MM.1S (cell line): Measurements from ENCODE around the gene KCTD5.
"Not testable (repeated sequence)": the region's sequence is repeated elsewhere in the genome, so short reads cannot be mapped to it uniquely, and the experiment has no call there.

ENCODE experiments used
- DNase-seq: peaks from one replicate; pipeline ENCODE4 v3.0.0-alpha.2; 2015
- H2AFZ ChIP-seq: fragments of 300-600 bp; sonication (generic); 2 replicates; pipeline ENCODE4 v1.6.0; 2016; ENCODE audit warnings: antibody characterized with exemption, low read length
- H3F3A ChIP-seq: fragments of 300-600 bp; sonication (generic); 2 replicates; pipeline ENCODE4 v1.6.1; 2016; ENCODE audit warnings: mild to moderate bottlenecking, antibody characterized with exemption, low read length, moderate library complexity, mixed read lengths; ENCODE audit not compliant: insufficient read depth
- H3K27ac ChIP-seq: fragments of 300-600 bp; sonication (generic); 2 replicates; pipeline ENCODE4 v1.5.1; 2016; ENCODE audit warnings: mild to moderate bottlenecking, low read length
- H3K27me3 ChIP-seq: fragments of 300-600 bp; sonication (generic); replicated peaks from 2 replicates; pipeline ENCODE4 v1.6.0; 2016; ENCODE audit warnings: low read length; ENCODE audit not compliant: insufficient read depth
- H3K36me3 ChIP-seq: fragments of 300-600 bp; sonication (generic); replicated peaks from 2 replicates; pipeline ENCODE4 v1.6.1; 2016; ENCODE audit warnings: mild to moderate bottlenecking, low read length, mixed read lengths; ENCODE audit not compliant: insufficient read depth
- H3K4me1 ChIP-seq: fragments of 300-600 bp; sonication (generic); 2 replicates; pipeline ENCODE4 v1.6.1; 2016; ENCODE audit warnings: low read length, mixed read lengths
- H3K4me2 ChIP-seq: fragments of 300-600 bp; sonication (generic); 2 replicates; pipeline ENCODE4 v1.6.0; 2016; ENCODE audit warnings: low read depth, low read length
- H3K4me3 ChIP-seq: fragments of 300-600 bp; sonication (generic); 2 replicates; pipeline ENCODE4 v1.5.1; 2016; ENCODE audit warnings: low read length, mixed read lengths
- H3K79me2 ChIP-seq: fragments of 300-600 bp; sonication (generic); 2 replicates; pipeline ENCODE4 v1.6.1; 2016; ENCODE audit warnings: mixed run types, low read length, mixed read lengths
- H3K9ac ChIP-seq: fragments of 300-600 bp; sonication (generic); 2 replicates; pipeline ENCODE4 v1.6.1; 2016; ENCODE audit warnings: low read length, mixed read lengths
- H3K9me2 ChIP-seq: fragments of 300-600 bp; sonication (generic); replicated peaks from 2 replicates; pipeline ENCODE4 v1.6.1; 2016; ENCODE audit warnings: mild to moderate bottlenecking, low read length, mixed read lengths; ENCODE audit not compliant: insufficient read depth
- H3K9me3 ChIP-seq: fragments of 300-600 bp; sonication (generic); replicated peaks from 2 replicates; pipeline ENCODE4 v1.6.1; 2016; ENCODE audit warnings: mild to moderate bottlenecking, low read length, mixed read lengths; ENCODE audit not compliant: insufficient read depth
- H4K20me1 ChIP-seq: fragments of 300-600 bp; sonication (generic); 2 replicates; pipeline ENCODE4 v1.6.1; 2016; ENCODE audit warnings: mild to moderate bottlenecking, low read length, moderate library complexity, mixed read lengths; ENCODE audit not compliant: insufficient read depth
- EZH2 ChIP-seq: fragments of 300-600 bp; sonication (generic); optimal IDR thresholded peaks from 2 replicates; pipeline ENCODE3; 2017; ENCODE audit warnings: low read depth, mild to moderate bottlenecking, antibody characterized with exemption, low read length, mixed read lengths
- EZH2phosphoT487 ChIP-seq: fragments of 300-600 bp; sonication (generic); IDR thresholded peaks from 2 replicates; pipeline ENCODE4 v1.6.1; 2018; ENCODE audit warnings: antibody characterized with exemption, low read length
- TF ChIP-seq, protein P1 (sequence below): fragments of 300-600 bp; sonication (generic); IDR thresholded peaks from 2 replicates; pipeline ENCODE4 v1.5.1; 2016; ENCODE audit warnings: antibody characterized with exemption, low read length, mixed read lengths

Gene KCTD5

GRCh38 chr16:2670017-2670416, 12.3 kb upstream of the KCTD5 start:
- not testable (repeated sequence) for H3K27me3 ChIP-seq, H3K4me3 ChIP-seq, H3K9me2 ChIP-seq, H3K27ac ChIP-seq, H2AFZ ChIP-seq, H3K4me2 ChIP-seq, H3K36me3 ChIP-seq, H3F3A ChIP-seq, H3K9ac ChIP-seq, H3K4me1 ChIP-seq, H4K20me1 ChIP-seq, H3K9me3 ChIP-seq
- TF ChIP-seq, protein P1, sequence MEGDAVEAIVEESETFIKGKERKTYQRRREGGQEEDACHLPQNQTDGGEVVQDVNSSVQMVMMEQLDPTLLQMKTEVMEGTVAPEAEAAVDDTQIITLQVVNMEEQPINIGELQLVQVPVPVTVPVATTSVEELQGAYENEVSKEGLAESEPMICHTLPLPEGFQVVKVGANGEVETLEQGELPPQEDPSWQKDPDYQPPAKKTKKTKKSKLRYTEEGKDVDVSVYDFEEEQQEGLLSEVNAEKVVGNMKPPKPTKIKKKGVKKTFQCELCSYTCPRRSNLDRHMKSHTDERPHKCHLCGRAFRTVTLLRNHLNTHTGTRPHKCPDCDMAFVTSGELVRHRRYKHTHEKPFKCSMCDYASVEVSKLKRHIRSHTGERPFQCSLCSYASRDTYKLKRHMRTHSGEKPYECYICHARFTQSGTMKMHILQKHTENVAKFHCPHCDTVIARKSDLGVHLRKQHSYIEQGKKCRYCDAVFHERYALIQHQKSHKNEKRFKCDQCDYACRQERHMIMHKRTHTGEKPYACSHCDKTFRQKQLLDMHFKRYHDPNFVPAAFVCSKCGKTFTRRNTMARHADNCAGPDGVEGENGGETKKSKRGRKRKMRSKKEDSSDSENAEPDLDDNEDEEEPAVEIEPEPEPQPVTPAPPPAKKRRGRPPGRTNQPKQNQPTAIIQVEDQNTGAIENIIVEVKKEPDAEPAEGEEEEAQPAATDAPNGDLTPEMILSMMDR, result peak; percentile 47
- peak; percentile 48 for DNase-seq
- peaks cover 17% of the 10 kb centered on the region for H3K79me2 ChIP-seq

GRCh38 chr16:2671193-2671592, 11.1 kb upstream of the KCTD5 start:
- H2AFZ ChIP-seq, H3F3A ChIP-seq, H3K27me3 ChIP-seq, H3K4me3 ChIP-seq, H3K27ac ChIP-seq, H3K36me3 ChIP-seq, H3K9ac ChIP-seq, H3K4me1 ChIP-seq, H3K9me2 ChIP-seq, H3K9me3 ChIP-seq, DNase-seq, H4K20me1 ChIP-seq, H3K4me2 ChIP-seq: not testable (repeated sequence)
- H3K79me2 ChIP-seq, result peaks cover 17% of the 10 kb centered on the region

DNA sequence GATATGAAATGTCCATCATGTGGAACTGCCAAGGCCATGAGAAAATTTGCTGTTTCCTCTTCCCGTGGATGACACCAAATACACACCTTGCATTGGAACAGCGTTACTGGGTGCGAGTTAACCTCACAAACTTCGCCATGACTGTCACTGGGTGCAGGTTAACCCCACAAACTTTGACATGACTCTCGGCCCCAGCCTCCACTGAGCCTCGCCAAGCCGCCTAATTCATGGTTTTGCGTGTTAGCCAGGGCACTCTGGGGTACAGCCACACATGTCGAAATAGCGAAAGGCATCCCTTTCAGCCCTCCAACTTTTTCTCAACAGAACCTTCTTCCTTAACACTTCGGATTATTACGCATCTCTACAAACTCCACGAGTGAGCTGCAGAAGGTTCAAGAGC, 10.6 kb upstream of the KCTD5 start:
- Histone ChIP-seq H3K9me2 (no peaks in the 10 kb centered on the region), H3K4me3 (peak overlapping the region; percentile 66; the same call in 1 of the 2 replicates), H2AFZ (no peak overlapping the region), H3K27ac (no peak overlapping the region), H3K79me2 (peaks cover 17% of the 10 kb centered on the region), H4K20me1 (no peaks in the 10 kb centered on the region), H3K27me3 (no peaks in the 10 kb centered on the region), H3F3A (no peaks in the 10 kb centered on the region), H3K4me2 (peak overlapping the region; percentile 74; the same call in 1 of the 2 replicates), H3K9ac (peak overlapping the region; percentile 59; the same call in 1 of the 2 replicates), H3K36me3 (no peaks in the 10 kb centered on the region), H3K4me1 (peaks cover 8% of the 10 kb centered on the region; the same call in 1 of the 2 replicates), H3K9me3 (no peaks in the 10 kb centered on the region)
- no peak for TF ChIP-seq EZH2phosphoT487
- DNase-seq, result no peak

DNA sequence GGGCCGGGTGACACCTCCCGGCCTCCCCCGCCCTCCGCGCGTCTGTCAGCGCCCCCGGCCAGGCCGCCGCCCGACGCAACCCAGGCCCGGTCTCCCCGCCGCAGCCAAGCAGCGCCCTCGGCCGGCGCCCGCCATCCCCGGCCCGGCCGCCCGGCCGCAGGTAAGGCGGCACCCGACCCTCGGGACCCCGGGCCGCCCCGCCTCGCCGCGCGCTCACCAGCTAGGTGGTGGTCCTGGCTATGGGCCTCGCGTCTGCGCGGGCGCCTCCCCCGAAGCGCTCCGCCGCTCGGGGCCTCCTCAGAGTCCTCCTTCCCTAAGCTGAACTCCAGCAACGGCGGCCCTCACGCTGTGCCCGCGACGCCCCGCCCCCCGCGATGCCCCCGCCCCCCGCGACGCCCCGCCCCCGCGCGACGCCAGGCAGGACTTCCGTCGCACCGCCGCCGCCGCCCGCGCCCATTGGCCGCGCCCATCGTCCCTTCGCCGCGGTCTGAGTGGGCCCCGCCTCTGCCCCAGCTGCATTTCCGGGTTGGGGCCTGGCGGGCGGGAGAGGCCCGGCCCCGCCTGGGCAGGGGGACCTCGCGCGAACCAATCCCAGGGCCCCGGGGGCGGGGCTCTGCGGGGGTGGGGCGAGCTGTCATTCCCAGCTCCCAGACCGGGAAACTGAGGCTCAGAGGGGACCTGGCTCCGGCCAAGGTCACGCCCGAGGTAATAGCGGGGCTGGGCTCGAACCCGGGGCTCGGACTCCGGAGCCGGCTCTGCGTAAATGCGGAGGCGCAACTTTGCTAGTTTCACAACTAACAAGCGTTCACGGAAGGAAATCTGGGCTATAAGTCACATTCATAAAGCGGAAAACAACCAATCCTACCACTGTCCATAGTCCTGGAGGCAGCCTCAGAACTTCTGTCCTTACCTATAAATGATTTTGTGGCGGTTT, 9.0 kb upstream of the KCTD5 start:
- H3K4me1 ChIP-seq, result peaks cover 8% of the 10 kb centered on the region; the same call in 1 of the 2 replicates
- H3K4me2 ChIP-seq, result peak overlapping the region; percentile 46; the same call in 1 of the 2 replicates
- no peaks in the 10 kb centered on the region for H3K27me3 ChIP-seq
- no peaks in the 10 kb centered on the region for H4K20me1 ChIP-seq
- H3K4me3 ChIP-seq, result peak overlapping the region; percentile 86
- no peak for TF ChIP-seq EZH2
- H3K79me2 ChIP-seq, result peaks cover 17% of the 10 kb centered on the region
- peak overlapping the region; percentile 97 for H2AFZ ChIP-seq
- H3K9ac ChIP-seq, result peak overlapping the region; percentile 72
- peak overlapping the region; percentile 46; the same call in 1 of the 2 replicates for H3K27ac ChIP-seq
- no peaks in the 10 kb centered on the region for H3F3A ChIP-seq
- no peaks in the 10 kb centered on the region for H3K36me3 ChIP-seq
- no peaks in the 10 kb centered on the region for H3K9me3 ChIP-seq
- DNase-seq, result peak; percentile 96
- no peaks in the 10 kb centered on the region for H3K9me2 ChIP-seq
